Left forelimb (tissue), 1 donor: ENCODE data around the gene HS1BP3.

ENCODE experiments used
- DNase-seq: peaks from one replicate; pipeline ENCODE4 v3.0.0-alpha.2; 2018; ENCODE audit warnings: low spot score

HS1BP3 gene

DNA sequence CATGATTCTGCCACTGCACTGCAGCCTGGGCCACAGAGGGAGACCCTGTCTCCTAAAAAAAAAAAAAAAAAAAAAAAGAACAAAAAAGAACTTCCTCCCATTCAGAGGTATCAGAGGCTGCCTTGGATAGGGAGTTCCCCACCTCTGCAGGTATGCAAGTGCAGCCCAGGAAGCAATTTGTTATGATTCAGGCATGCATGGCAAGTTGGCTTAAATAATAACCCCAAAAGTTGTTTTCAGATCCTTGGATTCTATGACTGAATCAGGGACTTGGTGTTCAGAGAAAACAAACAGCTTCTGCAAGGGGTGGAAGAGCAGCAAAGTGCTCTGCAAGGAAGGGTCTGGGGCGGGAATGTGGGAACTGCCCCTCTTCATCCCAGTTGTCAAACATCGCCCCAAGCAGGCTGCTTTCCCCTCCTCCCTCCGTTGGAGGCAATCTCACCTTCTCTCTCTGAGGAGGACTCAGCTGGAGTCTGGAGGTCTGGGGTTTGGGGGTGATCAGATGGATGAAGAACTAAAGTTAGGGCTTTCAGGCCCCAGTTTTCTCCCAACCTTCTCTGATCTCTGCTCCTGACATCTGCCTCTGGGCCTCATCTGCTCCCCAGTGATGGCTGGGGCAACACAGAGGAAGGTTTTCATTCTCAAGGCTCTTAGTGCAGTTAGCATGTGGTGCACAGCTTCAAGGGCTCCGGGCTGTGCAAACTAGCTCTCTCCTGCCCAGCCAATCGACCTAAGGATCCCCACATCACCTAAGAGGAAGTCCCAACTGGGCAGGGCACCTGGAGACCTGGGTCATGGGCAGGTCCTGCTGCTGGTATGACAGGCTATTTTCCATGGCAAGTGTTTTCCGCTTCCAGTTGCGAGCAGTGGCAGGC lies 12.5 kb upstream of the HS1BP3 start:
- DNase-seq, result no peak

DNA sequence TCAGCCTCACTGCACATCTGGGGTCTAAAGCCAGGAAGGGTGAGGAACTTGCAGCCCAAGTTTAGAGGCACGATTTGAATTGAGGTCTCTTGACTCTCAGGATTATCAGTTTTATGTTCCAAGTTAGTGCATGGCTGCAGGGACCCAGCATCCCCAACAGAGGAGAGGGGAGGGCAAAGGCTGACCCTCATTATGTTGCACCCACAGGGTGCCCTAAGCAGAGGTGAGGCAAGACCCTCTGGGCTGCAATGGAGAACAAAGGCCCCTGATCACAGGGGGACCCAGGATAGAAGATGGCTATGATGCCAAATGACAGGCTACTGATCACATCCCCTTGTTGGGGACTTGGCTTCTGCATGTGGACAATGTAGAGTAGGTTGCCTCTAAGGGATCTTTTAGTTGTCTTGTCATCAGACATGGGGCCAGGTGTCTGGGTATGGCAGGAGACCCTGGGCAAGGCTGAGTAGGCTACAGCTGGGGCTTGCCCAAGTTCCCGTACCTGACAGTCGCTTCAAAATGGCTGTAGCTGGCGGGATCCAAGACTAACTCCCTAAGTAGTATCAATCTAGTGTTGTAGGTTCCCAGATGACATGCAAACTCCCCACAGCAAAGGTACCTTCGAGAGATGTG lies 11.5 kb upstream of the HS1BP3 start:
- DNase-seq, result no peak

DNA sequence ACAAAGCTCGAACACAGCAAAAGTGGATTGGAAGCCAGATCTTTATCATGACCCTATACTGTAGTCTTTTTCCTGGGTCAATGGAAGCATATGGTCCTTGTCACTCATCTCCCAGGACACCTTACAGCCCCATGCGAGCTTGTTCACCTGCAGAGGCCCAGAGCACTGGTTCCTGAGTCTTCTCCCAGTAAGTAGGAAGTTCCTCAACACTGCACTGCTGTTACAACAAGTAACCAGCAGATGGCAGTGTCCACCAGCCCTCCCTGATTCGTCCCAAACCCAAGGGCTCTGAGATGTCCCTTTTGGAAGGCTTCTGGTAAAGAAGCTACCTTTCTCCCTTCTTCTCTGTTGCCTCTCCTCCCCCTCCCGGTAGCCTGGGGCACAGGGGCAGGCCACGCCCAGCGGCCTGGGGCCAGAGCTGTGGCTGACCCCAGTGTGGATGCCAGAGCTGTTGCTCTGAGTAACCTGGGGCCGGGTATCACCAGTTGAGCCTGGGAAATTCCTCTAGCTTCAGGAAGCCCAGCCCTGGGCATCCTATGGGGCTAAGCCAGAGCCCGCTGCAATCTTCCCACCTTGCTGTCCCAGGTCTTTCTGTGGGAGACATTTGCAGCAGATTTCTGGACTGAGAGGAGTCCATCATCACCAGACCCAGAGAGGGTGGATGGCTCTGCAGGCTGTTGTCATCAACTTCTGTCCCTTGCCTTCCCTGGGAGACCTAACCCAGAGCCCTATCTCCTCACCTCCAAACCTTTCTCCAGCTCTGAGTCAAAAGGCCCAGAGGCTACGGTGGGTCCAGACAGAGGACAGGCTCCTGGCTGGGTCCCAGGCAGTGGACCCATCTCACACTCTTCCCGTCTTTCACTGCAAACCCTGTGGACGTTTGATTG lies 10.8 kb upstream of the HS1BP3 start:
- no peak for DNase-seq

DNA sequence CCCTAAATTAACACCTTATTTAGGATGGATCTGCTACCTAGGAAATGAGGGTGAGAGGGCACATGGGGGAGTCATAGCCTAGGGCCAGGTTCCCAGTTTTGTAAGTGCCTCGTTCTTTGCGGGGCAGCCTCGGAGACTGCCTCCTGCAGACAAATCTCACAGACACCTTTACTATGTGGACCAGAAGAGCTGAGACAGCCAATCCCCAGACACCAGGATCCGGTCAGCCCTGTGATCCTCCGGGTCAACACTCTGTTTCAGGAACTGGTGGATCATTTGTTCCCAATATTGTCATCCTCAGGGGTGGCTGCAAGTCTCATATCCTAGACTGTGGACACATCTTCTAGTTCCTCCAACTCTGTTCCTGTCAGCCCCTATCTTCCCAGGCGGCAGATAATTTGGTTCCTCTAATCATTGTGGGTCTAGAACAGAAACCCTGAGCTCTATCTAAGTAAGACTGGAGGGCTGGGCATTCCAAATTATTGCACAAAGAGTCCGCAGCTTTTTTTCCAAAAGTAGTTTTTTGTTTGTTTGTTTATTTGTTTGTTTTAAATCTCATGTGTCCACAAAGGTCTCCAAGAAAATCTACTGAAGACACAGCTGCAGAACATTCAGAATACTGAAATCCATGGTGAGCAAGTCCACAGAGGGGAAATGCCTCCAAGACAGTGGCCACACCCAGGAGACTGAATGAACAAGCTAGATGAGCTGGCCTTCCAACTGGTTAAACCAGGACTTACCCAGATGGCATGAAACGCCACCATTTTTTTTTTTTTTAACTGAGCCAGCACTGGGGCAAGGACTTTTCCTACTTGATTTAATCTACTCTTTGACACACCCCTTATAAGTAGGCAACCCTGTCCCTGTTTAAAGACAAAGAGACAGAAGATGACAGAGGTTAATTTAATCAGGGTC lies 9.9 kb upstream of the HS1BP3 start:
- no peak for DNase-seq

DNA sequence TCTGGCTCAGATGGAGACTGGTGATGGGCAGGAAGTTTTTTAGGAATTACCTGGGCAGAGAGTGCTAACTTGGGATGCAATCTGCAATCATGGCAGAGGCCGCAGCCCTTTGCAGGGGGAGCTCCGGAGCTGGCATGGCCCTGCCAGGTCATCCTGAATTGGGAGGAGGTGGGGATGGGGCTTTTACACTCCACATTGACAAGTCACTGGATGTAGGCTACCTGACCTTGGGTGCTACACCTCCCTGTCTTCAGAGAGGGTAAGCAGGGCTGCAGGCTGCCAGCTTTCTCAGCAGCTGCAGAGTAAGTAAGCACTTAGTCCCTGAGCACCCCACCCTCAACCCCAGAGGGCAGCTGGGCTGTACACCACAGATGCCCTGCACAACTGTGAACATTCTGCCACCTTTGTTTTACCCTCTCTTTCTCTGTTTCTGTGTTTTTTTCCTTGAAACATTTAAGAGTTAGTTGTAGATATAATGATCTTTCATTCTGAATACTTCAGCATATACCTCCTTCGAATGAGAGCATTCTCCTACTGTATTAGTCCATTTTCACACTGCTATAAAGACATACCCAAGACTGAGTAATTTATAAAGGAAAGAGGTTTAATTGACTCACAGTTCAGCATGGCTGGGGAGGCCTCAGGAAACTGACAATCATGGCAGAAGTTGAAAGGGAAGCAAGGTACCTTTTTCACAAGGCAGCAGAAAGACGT lies 6.8 kb upstream of the HS1BP3 start:
- no peak for DNase-seq

DNA sequence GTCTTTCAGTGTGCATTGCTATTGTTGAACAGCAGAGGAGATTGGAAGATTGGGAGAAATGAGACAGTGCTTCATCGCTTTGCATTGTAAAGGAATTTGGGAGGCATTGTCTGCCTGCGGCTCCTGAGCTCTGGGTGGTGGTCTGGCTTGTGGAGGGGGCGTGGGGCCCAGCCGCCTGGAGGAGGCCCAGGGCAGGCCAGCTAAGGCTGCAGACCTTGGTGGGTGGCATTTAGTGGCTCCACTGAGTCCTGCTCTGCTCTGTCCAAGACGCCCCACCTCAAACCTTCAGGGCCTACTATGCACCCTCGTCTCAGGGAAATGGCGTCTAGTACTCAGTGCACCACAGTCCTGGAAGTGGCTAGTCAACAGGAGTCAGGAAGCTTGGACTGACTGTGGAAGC lies 5.7 kb upstream of the HS1BP3 start:
- no peak for DNase-seq

DNA sequence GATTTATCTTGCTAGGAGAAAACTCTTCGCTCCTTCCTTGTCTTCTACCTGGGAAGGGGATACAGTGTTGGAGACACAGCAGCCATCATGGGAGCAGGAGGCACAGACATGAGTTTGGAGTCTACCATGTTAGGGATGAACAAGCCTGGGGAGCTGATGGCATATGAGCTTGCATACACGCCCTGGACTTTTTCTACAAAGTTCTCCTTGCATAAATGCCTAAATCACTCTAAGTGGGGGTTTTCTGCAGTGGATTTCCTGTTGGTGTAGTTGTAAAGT lies 3.6 kb upstream of the HS1BP3 start:
- no peak for DNase-seq

DNA sequence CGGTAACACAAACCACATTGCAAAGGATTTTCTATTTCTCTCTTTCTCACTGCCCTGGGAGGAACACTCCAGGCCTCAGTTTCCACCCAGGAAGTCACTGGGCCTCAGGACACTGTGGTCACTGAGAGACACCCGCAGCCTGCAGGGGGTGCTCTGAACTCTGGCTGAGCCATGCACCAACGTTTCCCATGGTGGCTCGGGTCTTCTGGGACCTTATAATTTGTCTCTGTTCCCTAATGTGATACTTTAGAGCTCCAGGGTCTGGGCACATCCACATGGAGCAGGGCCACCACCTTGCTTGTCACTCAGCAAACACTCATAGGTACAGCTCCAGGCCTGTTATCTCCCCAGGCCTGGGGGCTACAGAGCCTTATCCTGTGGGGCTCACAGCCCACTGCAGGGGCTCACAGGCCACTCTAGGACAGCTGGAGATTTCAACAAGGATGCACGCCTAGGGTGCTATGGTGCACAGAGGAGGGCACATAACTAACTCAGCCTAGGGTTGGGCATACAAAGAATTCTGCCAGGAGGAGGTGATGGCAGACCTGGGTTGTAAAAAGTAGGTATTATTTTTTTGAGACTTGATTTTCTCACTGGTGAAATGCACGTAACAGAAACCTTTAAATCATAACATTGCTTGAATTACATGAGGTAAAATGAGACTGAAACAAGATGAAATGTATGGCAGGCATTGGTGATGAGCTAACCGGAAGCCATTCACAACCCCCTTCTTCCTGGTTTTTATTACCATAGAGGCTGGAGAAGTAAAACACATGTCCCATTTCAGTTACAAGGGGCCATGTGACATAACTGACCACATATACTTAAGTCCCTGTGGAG lies 3.0 kb upstream of the HS1BP3 start:
- DNase-seq, result no peak

DNA sequence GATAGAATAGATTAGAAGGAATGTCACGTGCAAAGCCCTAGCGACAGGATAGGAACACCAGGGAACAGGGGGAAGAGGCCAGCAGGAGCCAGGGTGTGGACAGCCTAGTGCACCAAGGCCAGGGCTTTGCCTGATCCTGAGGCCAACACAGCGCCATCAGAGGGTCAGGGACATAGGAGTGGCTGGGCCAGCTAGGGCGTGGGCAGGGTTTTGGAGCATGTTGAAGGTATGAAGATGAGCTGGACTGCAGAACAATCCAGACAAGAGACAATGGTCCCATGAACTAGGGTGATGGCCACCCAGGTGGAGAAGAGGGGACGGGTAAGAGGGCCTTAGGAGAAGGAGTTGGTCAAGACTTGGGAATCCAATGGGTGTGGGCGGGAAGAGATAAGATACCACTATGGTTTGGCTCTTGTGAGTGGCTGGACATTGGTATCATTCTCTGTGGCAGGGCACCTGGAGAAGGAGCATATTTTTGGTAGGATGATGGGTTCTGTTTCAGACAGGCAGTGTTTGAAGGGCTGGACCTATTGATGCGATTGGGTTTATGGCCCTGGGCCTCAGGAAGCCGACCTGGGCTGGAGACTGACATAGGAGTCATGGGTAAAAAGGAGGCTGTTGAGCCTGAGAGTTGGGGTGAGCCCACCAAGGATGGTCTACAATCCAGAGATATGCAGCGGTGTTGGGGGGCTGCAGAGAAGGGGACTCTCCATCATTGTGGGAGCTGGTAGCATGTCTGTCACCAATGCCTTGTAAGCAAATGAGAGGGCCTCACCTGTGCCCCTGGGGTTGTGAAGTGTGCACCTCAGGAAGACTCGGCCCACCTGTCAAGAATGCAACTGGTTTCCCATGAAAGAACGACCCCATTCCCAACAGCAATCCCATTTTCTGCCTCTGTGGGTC lies 2.0 kb upstream of the HS1BP3 start:
- no peak for DNase-seq

DNA sequence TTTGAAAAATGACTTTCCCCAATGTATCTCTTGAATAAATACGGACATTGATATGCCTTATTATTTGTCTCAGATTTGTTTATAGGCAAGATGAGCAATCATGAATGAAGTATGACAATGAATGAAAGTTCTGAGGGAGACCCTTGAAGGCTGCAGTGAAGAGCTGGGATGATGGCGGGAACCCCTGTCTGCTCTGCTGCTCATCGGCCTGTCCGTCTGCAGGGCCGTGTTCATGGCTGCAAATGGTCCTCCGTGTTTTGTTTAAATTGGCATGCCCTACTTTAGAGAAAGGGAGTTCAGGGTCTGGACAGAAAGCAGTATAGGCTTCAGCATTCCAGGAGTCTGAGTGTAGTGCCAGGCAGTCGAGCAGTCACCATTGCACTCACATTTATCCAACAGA lies 1.2 kb upstream of the HS1BP3 start:
- no peak for DNase-seq

DNA sequence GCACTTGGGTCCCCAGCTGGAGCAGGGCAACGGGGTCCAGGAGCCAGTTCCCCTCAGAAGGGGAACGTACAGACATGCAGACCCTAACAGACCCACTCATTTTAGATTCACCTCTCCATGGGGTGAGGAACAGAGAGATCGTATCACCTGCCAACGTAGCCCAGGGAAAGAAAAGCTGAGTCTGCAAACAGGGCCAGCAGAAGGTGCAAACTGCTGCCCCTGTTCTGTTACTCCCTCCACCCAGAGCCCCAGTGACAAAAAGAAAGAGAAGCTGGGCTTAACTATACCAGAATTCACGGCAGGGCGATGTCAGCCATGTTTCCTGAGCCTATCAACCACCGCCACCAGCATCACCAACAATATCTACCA lies 817 bp upstream of the HS1BP3 start:
- DNase-seq, result no peak

DNA sequence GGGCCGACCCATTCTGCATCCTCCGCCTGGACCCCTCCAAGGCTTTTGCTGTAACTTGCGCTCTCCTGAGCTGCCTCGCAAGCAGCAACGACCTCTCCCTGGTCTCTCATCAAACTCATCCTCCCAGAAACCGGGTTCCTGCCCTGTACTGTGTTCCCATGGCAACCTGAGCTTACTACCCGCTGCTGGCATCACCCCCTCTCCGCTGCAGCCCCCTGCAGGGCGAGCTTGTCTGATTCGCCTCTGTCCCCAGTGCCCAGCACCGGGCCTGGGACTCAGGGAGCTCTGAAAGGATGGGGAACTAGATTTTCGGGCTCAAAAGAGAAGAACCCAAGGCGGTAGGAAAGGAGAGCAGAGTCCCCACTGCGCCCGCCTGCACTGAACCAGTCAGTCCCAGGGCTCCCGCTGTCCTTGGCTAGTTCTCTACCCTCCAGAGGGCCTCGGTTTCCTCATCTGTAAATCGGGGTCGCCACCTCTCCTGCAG lies 463 bp downstream of the HS1BP3 start:
- DNase-seq, result no peak

DNA sequence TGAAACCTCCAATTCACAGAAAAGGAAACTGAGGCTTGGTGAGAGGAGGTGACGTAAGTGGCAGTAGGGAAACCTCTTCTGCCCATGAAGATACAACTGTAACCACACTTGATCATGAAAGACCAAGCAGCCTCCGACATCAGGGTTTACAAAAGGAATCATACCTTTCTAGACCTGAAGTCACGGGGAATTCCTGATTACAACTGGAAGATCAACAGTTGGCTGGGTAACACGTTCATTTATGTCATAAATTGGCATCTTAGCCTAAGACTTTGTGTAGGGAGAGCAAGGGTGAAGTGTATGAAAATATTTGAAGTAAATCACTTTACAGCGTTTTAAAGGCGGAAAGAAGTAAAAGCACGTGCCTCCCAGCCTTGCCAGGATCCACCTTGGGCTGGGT lies 922 bp downstream of the HS1BP3 start:
- DNase-seq, result no peak

DNA sequence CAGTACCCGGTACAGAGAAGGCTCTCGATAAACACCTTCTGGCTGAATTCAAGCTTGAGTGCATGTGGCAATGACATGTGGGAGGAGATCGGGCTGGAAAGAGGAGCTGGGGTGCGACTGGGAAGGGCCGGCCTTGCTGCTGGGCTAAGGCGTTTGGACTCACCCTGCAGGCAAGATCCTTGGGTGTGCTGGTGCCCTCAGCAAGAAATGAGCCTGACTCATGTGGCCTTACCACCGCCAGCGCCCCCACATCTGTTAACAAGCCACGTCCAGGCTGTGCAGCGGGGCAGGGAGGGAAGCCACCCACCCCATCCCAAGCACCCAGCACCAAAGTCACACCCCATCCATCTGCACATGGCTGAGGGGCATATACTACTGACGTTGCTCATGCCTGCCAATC lies 1.3 kb downstream of the HS1BP3 start:
- DNase-seq, result no peak

DNA sequence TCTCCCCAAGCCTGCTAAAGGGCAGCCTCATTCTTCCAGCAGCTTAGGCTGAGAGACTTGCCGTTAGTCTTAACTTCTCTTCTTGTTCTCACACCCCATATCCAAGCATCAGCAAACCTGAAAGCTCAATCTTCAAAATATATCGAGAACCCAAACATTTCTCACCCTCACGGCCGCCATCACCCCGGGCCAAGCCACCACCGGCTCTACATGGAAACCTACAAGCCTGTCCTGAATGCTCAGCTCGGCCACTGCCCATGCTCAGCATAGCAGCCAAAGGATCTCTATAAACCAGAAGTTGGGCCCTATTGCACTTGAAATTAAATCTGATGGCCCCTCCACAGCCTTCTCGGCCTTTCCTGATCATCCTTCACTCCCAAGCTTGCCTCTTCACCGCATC lies 2.1 kb downstream of the HS1BP3 start:
- DNase-seq, result no peak

DNA sequence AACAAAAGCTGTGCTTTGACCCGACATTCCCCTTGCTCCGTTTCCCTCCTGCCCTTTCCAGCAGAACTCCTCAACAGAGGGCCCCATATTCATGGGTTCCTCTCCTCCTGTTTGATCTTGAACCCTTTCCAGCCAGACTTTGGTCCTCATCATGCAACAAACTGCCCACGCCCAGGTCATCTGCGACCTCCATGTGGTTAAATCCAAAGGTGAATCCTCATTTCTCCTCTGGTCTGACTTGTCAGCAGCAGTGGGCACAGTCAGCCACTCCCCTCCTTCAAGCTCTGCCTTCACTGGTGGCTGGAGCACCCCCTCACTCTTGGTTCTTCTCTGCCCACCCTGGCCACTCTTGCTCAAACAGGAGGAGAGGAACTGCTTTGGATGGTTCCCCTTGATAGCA lies 2.7 kb downstream of the HS1BP3 start:
- no peak for DNase-seq

DNA sequence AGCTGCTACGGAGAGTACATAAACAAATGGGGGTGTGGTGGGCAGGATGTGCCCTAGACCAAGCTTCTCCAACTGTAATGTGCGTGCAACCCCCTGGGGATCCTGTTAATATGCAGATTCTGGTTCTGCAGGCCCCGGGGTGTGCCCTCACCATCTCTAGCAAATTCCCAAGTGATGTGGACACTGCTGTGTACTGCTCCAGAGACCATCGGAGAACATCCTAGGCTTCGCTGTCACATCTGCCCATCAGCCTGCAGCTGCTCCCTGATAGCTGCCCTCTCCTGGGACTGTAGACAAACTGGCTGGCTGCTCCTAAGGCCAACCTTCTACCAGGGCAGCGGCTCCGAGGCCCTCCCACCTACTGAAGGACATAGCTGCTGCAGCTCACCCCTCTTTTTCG lies 3.2 kb downstream of the HS1BP3 start:
- DNase-seq, result no peak

DNA sequence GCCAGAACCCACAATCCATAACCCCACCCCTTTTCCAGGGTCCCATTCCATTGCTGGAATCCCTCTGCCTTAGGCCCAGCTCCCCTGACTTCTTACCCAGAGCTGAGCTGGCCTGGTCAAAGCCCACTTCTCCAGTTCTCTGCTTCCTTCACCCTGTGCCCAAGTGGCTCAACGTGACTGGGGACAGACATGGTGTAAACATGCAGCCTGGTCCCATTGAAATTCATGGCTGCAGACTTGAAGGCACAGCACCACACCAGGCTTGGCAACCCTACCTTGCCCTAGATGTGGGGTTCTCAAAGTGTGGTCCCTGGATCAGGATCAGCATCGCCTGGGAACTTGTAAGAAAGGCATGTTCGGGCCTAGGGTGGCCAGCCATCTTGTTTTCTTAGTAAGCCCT lies 3.7 kb downstream of the HS1BP3 start:
- DNase-seq, result no peak

DNA sequence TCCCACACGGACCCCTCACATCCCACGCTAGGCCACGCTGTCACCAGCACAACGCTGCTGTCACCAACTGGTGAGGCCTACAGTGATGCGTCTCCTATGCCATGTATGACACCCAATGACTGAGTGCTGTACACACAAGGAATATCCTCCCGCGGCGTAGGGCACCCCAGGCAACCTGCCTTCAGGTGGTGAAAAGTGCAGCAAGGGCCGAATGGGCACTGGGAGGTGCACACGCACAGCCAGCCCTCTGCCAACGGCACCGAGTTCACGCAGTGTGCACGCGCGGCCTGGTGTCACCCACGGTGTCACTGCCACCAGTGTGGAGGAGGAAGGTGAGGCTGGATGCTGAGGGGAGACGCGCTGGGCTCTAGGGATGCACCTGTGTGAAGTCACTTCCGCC lies 4.5 kb downstream of the HS1BP3 start:
- no peak for DNase-seq
